Measurements from ENCODE around the gene ZCCHC8.

- TF ChIP-seq CTCF (optimal IDR thresholded peaks at IDR 0.05 in 1 of 3, IDR thresholded peaks at IDR 0.05 in 1 of 3, conservative IDR thresholded peaks at IDR 0.05 in 1 of 3; ENCODE audit: extremely low read depth in 1 of 3, insufficient read depth in 2 of 3, low read length in 3 of 3): peak in 1 of 3 experiments; percentile 13
- TF ChIP-seq EZH2 (IDR thresholded peaks at IDR 0.05; ENCODE audit: low read length): no peak
These were observed 27.0 kb downstream of the ZCCHC8 start for GRCh38 chr12:122473543-122474323.
